Frontal cortex (tissue), 4 donors: Measurements from ENCODE around the gene RAB8B. TPM values are rescaled to one million over a fixed set of nuclear protein-coding genes. Genes with fewer than 3 reads are reported as not detected.
"Not testable (repeated sequence)": the region's sequence is repeated elsewhere in the genome, so short reads cannot be mapped to it uniquely, and the experiment has no call there.

Experiments used
- DNase-seq, 2 donors: peaks; one replicate each; pipeline ENCODE4 v3.0.0; 2012; ENCODE audit warnings: low spot score in 2 of 2
- FAIRE-seq: peaks from 2 replicates; lab custom pipeline; 2012; peaks lifted over from hg19 to GRCh38; lab: Jason Lieb, UNC
- total RNA-seq: library from RNA; depleted of rRNA; stranded (reverse); fragments of >200 nt; gene quantifications from one replicate; pipeline ENCODE4 v1.2.3, GENCODE V29; 2014
- donor health status: control.
- donor health status: control.
- donor health status: control.

The RAB8B gene
- total RNA-seq, 1 donor from 2014 or later, result 110 TPM

DNA sequence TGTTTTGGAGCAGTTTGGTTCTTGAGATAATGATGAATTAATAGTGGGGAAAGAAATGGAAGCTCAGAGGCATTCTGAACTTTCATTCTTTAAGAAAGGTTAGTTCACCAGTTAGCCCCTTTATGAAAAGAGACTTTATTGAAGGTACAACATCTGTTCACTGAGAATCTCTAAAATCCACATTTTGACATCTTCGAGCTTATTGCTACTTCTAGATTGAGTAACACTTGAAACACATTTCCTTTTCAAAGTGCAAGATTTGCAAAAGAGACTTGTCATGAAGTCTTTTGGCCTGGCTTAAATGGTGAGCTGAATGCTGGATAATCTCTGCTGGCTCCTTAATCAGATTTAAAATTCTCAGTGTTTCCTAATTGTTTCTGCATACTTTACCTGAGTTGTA, 42.3 kb downstream of the RAB8B start:
- DNase-seq (no peak), FAIRE-seq (no peak)

- no peak for FAIRE-seq
- DNase-seq, result no peak
These were observed 43.0 kb downstream of the RAB8B start for GRCh38 chr15:63232405-63232804.

- FAIRE-seq (no peak), DNase-seq (no peak)
These were observed 43.5 kb downstream of the RAB8B start for GRCh38 chr15:63232943-63233342.

- no peak for FAIRE-seq
- DNase-seq, result no peak
These were observed 44.4 kb downstream of the RAB8B start for GRCh38 chr15:63233667-63234423.

GRCh38 chr15:63234451-63234870, 45.1 kb downstream of the RAB8B start:
- FAIRE-seq (no peak), DNase-seq (no peak)

DNA sequence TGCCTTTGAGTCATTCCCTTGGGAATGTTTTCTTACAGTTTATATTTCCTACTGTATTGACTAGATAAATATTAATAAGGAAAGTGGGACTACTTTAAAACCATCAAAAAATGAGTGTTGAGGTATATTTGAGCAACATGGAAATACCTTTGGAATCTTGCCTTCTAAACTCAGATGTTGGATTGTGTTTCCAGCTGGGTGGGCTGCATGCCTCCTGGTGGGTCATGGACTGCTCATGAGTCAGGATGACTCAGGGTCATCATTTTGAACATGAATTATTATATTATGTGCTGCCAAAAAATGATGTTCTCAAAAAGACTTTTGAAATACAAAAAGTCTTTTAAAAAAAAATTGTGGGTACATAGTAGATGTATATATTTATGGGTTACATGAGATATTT, 46.9 kb downstream of the RAB8B start:
- no peak for FAIRE-seq
- no peak for DNase-seq

- not testable (repeated sequence) for FAIRE-seq, DNase-seq
These were observed 47.7 kb downstream of the RAB8B start for GRCh38 chr15:63237086-63237485.

GRCh38 chr15:63238171-63238570, 48.8 kb downstream of the RAB8B start:
- DNase-seq, result no peak
- FAIRE-seq, result no peak

GRCh38 chr15:63238796-63239195, 49.4 kb downstream of the RAB8B start:
- DNase-seq (no peak), FAIRE-seq (no peak)

- no peak for DNase-seq
- FAIRE-seq, result no peak
These were observed 50.7 kb downstream of the RAB8B start for GRCh38 chr15:63240109-63240508.

- FAIRE-seq (no peak), DNase-seq (no peak)
These were observed 51.9 kb downstream of the RAB8B start for GRCh38 chr15:63241316-63241715.

DNA sequence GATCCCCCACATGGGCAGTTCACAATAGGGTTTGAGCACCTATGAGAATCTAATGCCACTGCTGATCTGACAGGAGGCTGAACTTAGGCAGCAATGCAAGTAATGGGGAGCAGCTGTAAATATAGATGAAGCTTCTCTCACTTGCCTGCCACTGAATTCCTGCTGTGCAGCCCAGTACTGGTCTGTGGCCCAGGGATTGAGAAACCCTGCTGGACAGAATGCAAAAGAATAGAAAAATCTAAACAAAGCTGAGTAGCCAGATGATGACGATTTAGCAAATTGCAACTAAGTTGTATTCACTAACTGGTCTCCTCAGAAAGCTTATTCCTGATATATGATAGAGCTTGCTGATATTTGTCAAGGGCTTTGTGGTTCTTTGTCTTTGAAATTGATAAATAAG, 53.7 kb downstream of the RAB8B start:
- no peak for FAIRE-seq
- no peak for DNase-seq

DNA sequence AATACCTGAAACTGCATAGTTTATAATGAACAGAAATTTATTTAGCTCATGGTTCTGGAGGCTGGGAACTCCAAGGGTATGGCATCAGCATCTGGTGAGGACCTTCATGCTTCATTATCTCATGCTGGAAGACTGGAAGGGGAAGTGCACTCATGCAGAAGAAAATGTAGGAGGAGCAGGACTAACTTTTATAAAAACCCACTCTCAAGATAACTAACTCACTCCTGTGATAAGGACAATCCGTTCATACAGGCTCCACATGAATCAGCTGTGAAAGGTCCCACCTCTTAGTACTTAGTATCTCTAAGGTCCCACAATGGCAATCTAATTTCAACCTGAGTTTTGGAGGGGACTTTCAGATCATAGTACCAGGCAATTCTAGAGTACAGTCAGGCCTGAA, 54.4 kb downstream of the RAB8B start:
- DNase-seq (no peak), FAIRE-seq (no peak)

- DNase-seq, result no peak
- no peak for FAIRE-seq
These were observed 55.0 kb downstream of the RAB8B start for GRCh38 chr15:63244399-63244798.

DNA sequence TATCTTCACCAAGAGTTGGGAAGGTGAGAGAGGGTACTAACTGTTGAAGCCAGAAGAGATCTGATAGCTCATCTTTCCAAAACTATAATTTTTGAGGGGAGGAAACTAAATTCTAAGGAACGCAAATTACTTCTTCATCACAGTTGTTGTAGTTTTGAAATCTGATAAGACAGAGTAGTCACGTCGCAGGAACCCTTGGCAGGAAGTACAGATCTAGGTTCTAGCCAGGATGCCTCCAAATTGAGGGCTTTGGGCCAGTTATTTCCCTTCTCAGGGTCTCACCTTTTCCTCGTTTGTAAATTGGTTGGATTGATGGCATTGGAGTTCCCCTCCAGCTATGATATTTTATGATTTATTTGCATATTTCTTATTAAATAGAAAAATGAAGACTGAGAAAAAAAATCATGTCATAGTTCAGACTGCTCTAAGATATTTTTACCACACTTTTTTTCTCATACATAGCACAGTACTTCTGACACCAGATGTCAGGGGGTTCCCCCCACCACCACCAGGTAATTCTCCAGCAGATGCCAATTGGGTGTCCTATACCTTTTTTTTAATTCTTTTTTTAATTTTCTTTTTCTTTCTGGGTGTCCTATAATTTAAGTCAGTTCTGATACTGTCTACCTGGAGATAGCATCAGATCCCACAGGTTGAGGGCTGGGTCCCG, 55.7 kb downstream of the RAB8B start:
- no peak for DNase-seq
- no peak for FAIRE-seq

GRCh38 chr15:63246691-63247469, 57.5 kb downstream of the RAB8B start:
- FAIRE-seq, result no peak
- no peak for DNase-seq

DNA sequence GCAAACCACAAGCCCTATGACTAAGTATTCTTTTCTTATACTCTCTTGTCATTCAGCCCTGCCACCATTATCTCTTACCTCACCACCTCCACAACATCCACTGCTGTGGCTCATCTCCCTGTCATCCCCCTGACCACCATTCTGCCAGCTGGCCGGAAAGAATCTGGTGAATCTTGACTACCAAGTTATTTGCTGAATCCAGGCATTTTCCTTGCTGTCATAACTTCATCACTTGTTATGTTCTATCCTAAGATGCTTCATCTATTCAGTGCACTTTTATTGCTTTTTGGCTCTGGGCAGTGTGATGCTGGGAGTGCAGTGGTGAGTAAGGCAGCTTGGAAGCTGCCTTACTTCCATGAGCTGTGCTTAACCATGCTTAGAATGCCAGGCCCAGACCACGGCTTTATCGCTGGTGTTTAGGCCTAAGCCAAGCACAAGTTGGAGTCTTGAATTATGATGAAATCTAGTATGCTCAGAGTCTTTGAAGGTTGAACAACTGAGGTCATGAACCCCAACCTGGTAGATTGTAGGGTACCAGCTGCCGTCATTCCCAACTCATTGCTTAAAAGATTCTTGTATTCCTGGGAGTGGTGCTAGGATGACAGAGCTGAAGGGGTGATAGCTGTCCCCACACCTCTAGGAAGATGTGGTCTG, 61.0 kb downstream of the RAB8B start:
- DNase-seq, result no peak
- FAIRE-seq, result no peak

DNA sequence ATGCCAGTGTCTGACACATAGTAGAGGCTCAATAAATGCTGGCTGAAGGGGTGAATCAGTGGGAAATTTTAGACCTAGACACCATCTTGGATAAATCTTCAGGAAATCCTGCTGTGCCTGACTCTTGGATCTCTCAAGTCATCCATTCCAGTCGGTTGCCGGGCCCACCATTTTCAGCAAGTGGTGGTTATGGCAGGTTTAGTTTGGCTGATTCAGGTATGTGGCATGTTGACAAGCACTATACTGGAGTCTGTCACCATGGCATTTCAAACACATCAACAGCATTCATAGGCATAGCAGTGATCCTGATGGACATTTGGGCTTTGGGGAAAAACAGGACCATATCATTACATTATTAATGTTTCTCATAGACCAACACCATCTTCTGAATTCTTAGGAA, 62.3 kb downstream of the RAB8B start:
- FAIRE-seq, result no peak
- DNase-seq, result no peak

DNA sequence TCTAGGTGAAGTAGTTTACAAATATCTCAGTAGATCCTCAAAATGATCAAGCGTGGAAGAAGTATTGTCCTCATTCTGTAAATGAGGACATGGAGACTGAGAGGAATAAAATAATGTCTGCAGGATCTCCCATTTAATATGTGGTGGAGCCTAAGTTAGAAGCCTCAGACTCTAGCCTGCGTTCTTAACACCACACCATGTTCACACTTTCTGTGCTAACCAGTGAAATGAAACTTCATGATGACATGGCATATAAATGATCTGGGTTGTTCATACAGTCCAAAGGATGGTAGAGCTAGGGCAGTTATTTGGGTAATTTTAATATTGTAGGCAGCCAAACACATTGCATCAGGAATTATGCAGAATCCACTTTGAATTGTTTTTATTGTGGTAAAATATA, 62.9 kb downstream of the RAB8B start:
- DNase-seq, result no peak
- FAIRE-seq, result no peak

- no peak for FAIRE-seq
These were observed 65.6 kb downstream of the RAB8B start for GRCh38 chr15:63254991-63255390.

More at GRCh38 chr15:63254991-63255390, 65.6 kb downstream of the RAB8B start:
- DNase-seq, result no peak
